Globus pallidus (tissue), 1 donor: ENCODE data around the gene POLR3H.
"Not testable (repeated sequence)": the region's sequence is repeated elsewhere in the genome, so short reads cannot be mapped to it uniquely, and the experiment has no call there.

Experiments
- DNase-seq: peaks from one replicate; pipeline ENCODE4 v3.0.0-alpha.2; 2015; ENCODE audit warnings: low spot score

Gene POLR3H

GRCh38 chr22:41564563-41564962, 20.3 kb upstream of the POLR3H start:
- DNase-seq, result no peak

- DNase-seq, result no peak
These were observed 18.9 kb upstream of the POLR3H start for GRCh38 chr22:41563051-41563711.

GRCh38 chr22:41562461-41562860, 18.2 kb upstream of the POLR3H start:
- no peak for DNase-seq

- no peak for DNase-seq
These were observed 17.5 kb upstream of the POLR3H start for GRCh38 chr22:41561788-41562187.

GRCh38 chr22:41561335-41561734, 17.1 kb upstream of the POLR3H start:
- no peak for DNase-seq

- no peak for DNase-seq
These were observed 15.8 kb upstream of the POLR3H start for GRCh38 chr22:41560095-41560471.

- DNase-seq, result not testable (repeated sequence)
These were observed 14.0 kb upstream of the POLR3H start for GRCh38 chr22:41558241-41558630.

- peak; percentile 62 for DNase-seq
These were observed 13.4 kb upstream of the POLR3H start for GRCh38 chr22:41557401-41558240.

GRCh38 chr22:41556561-41556960, 12.3 kb upstream of the POLR3H start:
- DNase-seq, result no peak

GRCh38 chr22:41555325-41555982, 11.2 kb upstream of the POLR3H start:
- DNase-seq, result no peak

GRCh38 chr22:41551877-41552582, 7.8 kb upstream of the POLR3H start:
- DNase-seq, result no peak

- no peak for DNase-seq
These were observed 6.8 kb upstream of the POLR3H start for GRCh38 chr22:41550952-41551491.

GRCh38 chr22:41548830-41549211, 4.6 kb upstream of the POLR3H start:
- no peak for DNase-seq

- no peak for DNase-seq
These were observed 604 bp upstream of the POLR3H start for GRCh38 chr22:41544671-41545476.

GRCh38 chr22:41542224-41542623, 2.0 kb downstream of the POLR3H start:
- DNase-seq, result no peak

GRCh38 chr22:41541484-41541883, 2.8 kb downstream of the POLR3H start:
- no peak for DNase-seq

GRCh38 chr22:41540365-41540764, 3.9 kb downstream of the POLR3H start:
- no peak for DNase-seq

GRCh38 chr22:41540006-41540315, 4.3 kb downstream of the POLR3H start:
- DNase-seq, result no peak

- no peak for DNase-seq
These were observed 4.9 kb downstream of the POLR3H start for GRCh38 chr22:41539146-41540005.

GRCh38 chr22:41538583-41538982, 5.7 kb downstream of the POLR3H start:
- peak; percentile 83 for DNase-seq
